T-helper 1 cell treated with Interleukin-12 subunit alpha and Interleukin-12 subunit beta and Interleukin-4 antibody, amounts not matched to agents 30 ng/mL and 1 ng/mL, for 36 hours (primary cell): ENCODE measurements around the gene EPAS1. TPM values are rescaled to one million over a fixed set of nuclear protein-coding genes. Genes with fewer than 3 reads are reported as not detected.

ENCODE experiments used
- intact Hi-C: fragments of 100-400 bp; cut with micrococcal nuclease; formaldehyde crosslinking; loops from one replicate; pipeline ENCODE4 v1.15.1; 2024
- total RNA-seq: library from RNA; stranded (reverse); gene quantifications from 2 replicates; pipeline ENCODE4 v1.2.3, GENCODE V29; 2022

The EPAS1 gene
- total RNA-seq, 1 donor from 2014 or later, result 17.1 TPM

DNA sequence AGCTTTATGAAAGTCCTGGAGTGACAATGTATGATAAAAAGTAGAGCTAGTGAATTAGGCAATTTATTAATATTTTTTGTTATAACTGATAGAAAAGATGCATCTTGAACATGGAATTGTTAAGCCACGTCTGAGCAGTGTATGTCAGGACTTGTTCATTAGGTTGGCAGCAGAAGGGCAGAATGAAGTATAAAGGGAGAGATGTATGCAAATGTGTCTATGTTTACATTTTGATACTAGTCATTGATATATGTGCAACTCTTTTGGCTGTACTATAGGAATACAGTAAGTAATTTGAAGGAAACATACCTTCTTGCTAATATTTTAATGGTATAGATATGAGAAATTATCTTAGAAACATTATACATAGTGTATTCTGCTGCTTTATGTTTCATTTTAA lies 133.2 kb downstream of the EPAS1 start:
- intact Hi-C loops, result no loop called here

DNA sequence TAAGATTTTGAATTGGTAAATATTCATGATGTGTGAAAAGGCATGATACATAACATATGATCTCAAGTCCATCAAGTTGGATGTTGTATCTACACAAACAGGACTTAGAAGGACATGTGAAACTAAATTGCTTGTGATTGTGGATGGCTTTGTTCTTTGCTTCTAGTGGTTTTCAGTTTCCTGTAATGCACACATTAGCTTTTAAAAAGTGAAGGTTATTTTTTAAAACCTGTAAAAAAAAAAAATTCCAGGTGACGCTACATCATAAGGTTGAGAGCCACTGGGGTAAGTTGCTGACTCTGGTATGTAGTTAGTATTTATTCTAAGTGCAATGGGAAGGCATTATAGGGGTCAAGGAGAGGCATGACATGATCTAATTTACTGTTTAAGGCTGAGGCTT lies 133.8 kb downstream of the EPAS1 start:
- intact Hi-C loops, result no loop called here

DNA sequence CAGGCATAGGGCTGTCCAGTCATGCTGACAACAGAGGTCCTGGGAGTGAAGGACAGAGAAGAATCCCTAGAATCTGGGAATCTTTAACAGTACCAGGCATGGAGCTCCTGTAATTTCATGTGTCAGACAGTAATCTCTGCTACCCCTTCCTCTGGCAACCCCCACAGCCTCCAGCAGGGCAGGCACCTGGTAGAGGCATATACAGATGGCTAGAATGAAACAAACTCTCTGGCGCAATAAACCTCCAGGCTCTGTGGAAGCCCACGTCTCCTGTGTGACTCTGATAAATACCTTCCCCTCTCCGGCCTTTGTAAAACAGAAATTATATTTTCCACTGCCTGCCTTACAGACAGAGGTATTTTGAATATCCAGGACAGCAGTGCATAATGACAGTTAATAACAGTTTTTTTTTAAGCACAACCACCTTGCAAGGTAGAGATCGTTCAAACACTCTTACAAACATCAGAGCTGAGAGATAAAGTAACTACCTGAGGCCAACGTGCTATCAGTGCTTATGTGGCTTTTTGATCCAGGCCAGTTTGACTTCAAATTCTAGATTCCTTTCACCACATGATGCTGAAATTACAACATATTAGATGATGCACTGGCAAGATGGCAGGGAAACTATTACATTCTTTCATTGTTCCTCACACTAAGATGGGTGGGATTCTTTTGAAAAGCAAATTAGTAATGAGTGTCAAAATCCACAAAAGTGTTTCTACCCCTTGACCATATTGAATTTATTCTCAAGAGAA lies 134.5 kb downstream of the EPAS1 start:
- intact Hi-C loops, result no loop called here

DNA sequence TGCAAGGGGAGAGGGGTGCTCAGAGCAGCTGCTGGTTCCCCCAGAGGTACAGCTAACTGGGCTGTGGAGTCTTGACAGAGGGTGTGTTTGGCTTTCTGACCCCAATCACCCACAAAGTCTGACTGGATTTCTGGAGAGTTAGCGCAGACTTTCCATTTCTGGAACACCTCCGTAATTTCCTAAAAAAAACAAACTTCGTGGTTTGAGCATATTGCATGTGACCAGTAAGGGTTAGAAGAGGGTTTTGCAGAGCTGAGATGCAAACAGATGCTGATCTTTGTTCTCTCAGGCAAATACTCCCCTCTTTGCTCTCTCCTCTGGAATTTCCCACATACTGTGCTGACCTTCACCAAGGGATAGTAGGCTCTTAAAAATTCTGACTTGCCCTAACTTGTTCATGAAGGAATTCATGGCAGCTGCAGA lies 137.7 kb downstream of the EPAS1 start:
- intact Hi-C loops, result no loop called here

DNA sequence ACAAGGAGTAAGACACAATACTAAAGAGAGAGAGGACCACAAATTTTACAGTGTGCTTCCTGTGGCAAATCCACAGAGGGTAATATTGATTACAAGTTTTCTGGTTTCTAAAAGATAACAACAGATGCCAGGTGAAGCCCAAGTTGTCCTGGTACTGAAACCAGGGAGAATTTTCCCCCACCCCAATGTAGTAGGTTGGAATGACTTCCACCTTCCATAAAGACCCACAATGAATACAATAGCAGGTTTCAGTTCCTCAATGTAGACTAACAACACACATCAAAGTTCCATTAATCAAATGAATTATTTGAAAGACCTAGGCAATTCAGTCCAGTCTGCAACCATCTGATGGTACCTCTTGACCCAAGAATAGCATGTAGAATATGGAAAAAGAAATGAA lies 138.1 kb downstream of the EPAS1 start:
- intact Hi-C loops, result no loop called here

DNA sequence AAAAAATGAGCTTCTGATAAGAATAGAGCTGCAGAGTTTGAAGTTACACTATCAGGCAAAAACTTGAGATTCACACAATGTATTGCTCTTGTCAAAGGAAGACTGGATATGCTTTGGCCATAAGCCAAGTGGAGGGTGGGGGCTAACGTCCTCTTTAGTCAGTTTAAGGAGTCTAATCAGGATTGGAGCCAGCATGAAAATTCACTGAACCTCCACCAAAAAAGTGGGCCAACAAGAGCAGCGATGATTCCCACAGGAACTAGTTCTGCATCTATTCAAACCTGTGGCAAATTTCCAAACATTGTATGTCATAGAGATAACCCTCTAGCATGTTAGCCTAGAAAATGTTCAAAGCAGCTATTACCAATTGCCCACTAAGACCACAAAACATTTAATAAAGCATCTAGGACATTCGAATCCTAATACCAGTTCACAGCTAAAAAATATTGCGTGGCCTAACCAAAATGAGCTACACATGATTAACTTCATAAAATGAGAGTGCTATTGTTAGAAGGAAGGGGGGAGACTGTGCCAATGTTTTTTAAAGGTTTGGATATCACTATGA lies 138.7 kb downstream of the EPAS1 start:
- intact Hi-C loops, result no loop called here

Other genes with a start within 250 kb of the EPAS1 start
- not detected in 2 replicates for gene TMEM247, start 182.2 kb downstream of the EPAS1 start, total RNA-seq
- gene RHOQ, start 245.1 kb downstream of the EPAS1 start, total RNA-seq, result 6.1 and 8.1 TPM in 2 replicates
- gene ATP6V1E2, start 245.2 kb downstream of the EPAS1 start, total RNA-seq, result 4.0 and 5.2 TPM in 2 replicates